Inflammatory macrophage (primary cell): ENCODE data around the gene CREBBP.
A peak's percentile ranks its signal among the peaks of the same experiment; 100 is the strongest.
"Not testable (repeated sequence)": the region's sequence is repeated elsewhere in the genome, so short reads cannot be mapped to it uniquely, and the experiment has no call there.

Experiments
- DNase-seq, 2 donors: peaks; one replicate each; pipeline ENCODE4 v3.0.0-alpha.2; 2020 to 2022
- total RNA-seq, 18 experiments: gene quantifications; one replicate each; lab custom pipeline; 2026; ENCODE audit warnings: mixed read lengths in 6 of 18, inconsistent platforms in 2 of 18; lab: John Stamatoyannopoulos, UW

Gene CREBBP
- total RNA-seq = 18.3 to 129 (median 40.5) reads per million in 18 experiments

- DNase-seq = peak; percentile 93 to 94
Measured at GRCh38 chr16:3880623-3881498, at the start of gene CREBBP. CREBBP (minus strand) TSS chr16:3880713; CDS start chr16:3879916, 797 bp downstream.

GRCh38 chr16:3927147-3927546 is 46.6 kb upstream of the CREBBP start:
- DNase-seq = not testable (repeated sequence)

GRCh38 chr16:3924763-3925162 is 44.2 kb upstream of the CREBBP start:
- no peak for DNase-seq

GRCh38 chr16:3922241-3922640 is 41.7 kb upstream of the CREBBP start:
- no peak for DNase-seq

- DNase-seq = no peak
Measured at GRCh38 chr16:3920206-3920605, 39.7 kb upstream of the CREBBP start.

- DNase-seq = no peak
Measured at GRCh38 chr16:3919413-3919812, 38.9 kb upstream of the CREBBP start.

GRCh38 chr16:3915426-3916260 is 35.1 kb upstream of the CREBBP start:
- no peak for DNase-seq

GRCh38 chr16:3912897-3913296 is 32.4 kb upstream of the CREBBP start:
- DNase-seq = no peak

- no peak for DNase-seq
Measured at GRCh38 chr16:3912373-3912772, 31.9 kb upstream of the CREBBP start.

- not testable (repeated sequence) for DNase-seq
Measured at GRCh38 chr16:3911741-3912140, 31.2 kb upstream of the CREBBP start.

GRCh38 chr16:3909791-3910583 is 29.5 kb upstream of the CREBBP start:
- no peak for DNase-seq

- DNase-seq = no peak
Measured at GRCh38 chr16:3908951-3909437, 28.5 kb upstream of the CREBBP start.

- DNase-seq = no peak
Measured at GRCh38 chr16:3907586-3907985, 27.1 kb upstream of the CREBBP start.

- DNase-seq = no peak
Measured at GRCh38 chr16:3906363-3906762, 25.9 kb upstream of the CREBBP start.

- no peak for DNase-seq
Measured at GRCh38 chr16:3904875-3905274, 24.4 kb upstream of the CREBBP start.

GRCh38 chr16:3890091-3890490 is 9.6 kb upstream of the CREBBP start:
- no peak for DNase-seq

- no peak for DNase-seq
Measured at GRCh38 chr16:3889059-3889458, 8.5 kb upstream of the CREBBP start.

- not testable (repeated sequence) for DNase-seq
Measured at GRCh38 chr16:3885999-3886398, 5.5 kb upstream of the CREBBP start.

GRCh38 chr16:3884398-3884797 is 3.9 kb upstream of the CREBBP start:
- no peak for DNase-seq

- DNase-seq = no peak
Measured at GRCh38 chr16:3882531-3882930, 2.0 kb upstream of the CREBBP start.

- no peak for DNase-seq
Measured at GRCh38 chr16:3881499-3881990, 1.0 kb upstream of the CREBBP start.

GRCh38 chr16:3879887-3880564 is 487 bp downstream of the CREBBP start:
- peak; percentile 33 to 71 for DNase-seq
